GM21717 (cell line): ENCODE results near the gene TFF3.
"Not testable (repeated sequence)": the region's sequence is repeated elsewhere in the genome, so short reads cannot be mapped to it uniquely, and the experiment has no call there.

Source experiments
- ATAC-seq: cut with Tn5 transposase; IDR thresholded peaks from one replicate; pipeline ENCODE4 v1.9.1; 2021; ENCODE audit warnings: mild to moderate bottlenecking, moderate library complexity; ENCODE audit not compliant: unreplicated experiment

The TFF3 gene

DNA sequence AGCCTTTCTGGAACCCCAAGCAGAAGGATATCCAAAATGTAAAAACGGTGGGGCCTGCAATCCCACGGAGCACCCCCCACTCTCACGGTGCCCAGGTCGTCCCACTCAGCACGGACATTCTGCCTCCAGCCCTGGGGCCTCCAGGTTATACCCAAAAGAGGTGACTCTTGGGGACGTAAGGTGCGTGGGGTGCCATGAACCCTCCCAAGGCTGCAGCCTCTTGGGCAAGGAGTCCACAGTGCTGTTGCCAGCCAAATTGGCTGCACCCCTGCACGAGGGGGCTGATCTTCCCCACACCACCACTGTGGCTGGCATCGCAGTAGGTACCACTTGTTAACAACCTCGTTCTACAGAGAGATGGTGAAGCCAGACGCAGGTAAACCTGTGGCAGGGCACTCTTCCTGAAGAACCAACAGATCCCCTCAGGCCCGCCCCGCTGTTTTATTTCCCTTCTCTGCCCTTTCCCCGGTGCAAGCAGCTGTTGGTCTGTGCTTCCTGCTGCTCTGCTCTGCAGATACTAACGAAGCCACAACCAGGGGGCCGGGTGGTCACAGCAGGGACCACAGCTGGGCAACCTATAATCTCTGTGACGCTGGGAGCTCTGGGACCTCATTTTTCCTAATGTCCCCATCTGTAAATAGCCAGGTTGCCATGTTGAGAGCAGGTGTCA, 8.7 kb downstream of the TFF3 start:
- ATAC-seq = no peak

DNA sequence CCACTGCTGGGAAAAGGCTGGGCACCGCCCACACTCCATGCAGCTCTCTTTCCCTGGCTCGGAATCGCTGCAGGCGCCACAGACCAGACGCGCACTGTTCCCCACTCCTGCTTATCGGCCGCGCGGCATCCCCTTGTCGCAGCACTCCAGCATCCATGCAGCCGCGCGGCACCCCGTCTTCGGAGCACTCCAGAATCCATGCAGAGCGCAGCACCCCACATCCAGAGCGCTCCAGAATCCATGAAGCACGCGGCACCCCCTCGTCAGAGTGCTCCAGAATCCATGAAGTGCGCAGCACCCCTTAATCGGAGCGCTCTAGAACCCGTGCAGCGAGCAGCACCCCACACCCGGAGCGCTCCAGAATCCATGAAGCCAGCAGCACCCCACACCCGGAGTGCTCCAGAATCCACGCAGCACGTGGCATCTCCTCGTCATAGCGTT, 9.5 kb downstream of the TFF3 start:
- no peak for ATAC-seq

DNA sequence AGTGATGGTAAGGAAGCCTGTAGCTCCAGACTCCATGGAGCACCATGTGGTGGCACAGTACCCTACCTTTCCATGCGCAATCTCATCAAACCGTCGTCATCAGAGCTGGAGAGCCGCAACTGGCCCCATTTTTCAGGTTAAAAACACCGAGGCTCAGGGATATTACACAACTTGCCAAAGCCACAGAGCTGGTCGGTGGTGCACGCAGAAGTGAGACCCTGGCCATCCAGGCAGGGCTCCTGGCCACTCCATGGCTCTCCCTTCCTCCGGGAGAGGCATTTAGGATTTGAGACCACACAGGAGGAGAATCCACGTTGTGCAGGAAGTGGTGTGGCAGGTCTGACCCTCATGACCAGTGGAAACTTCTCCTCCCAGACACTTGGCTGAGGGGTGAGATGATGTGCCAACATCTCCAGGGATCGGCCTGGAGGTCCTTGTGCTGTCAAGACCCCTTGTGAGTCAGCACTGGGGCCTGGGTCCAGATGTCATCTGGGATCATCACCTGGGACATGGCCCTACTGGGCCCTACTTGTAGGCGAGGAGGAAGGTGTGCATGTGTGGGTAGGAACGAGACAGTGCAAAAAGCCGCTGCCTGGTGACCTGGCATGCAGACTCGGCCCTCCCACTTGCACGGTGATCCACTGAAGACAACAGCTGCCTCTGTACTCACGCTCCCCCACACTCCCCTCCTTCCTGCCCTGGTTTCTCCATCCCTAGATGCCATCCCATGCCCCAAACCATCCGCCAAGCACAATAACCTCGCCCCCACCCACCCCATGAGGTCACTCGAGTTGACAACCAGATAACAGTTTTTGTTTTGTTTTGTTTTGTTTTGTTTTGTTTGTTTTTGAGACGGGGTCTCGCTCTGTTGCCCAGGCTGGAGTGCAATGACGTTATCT, 10.4 kb downstream of the TFF3 start:
- ATAC-seq = no peak

DNA sequence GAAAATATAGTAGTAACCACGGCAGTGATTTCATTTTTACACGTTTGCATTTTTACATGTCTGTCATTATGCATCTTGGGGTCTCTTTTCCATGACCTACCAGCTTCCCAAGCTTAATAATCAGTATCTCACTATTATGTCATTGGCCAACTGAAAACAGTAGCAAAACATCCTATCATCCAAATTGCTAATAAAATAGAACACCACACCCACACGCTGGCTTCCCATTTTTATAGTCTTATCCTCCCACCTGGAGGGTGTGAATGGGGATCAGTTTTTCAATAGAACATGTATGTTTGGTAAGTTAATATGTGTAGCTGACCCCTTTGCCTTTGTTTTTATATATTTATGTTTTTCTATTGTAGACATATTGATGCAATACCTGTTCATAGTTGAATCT, 11.8 kb downstream of the TFF3 start:
- ATAC-seq = no peak

DNA sequence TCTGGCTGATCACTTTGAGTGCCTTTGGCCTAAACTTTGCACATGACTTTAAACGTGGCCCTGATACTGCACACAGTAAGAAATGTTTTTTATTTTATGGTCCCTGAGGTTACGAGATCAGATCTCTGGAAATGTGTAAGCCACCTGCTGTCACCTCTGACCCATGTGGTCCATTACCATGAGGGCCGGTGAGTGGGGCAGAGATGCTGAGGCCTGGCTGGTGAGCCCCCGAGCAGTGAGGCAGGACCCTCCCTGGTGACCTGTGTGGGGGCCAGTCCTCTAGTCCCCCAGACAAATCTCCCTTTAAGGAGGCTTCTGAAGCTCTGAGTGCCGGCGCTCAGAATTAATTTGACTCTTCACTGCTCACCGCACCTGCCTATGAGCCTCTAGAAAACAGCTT, 12.4 kb downstream of the TFF3 start:
- no peak for ATAC-seq

DNA sequence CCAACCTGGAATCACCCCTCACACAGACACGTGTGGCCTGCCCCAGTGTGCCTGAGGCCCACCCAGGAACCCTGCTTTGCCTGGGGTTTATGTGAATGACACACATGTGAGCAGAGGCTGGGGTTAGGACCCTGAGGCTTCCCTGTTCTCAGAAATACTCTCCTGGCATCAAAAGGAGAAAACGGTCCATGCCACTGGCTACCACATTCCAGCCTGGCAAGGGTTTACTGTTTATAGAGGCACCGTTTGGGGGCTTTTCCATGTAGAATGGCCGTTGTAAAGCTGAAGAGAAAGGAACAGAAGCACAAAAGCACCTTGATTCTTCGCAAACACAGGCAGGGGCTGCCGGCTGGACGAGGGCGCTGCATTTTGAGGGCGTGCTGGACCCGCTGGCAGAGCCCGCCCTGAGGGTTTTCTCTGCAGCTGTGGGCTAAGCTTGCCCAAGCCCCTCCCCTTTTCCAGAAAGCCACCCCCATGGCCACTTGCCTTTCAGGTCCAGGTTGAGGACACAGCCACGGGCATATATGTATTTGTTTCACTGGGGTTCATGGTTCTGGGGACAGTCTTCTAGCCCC, 13.0 kb downstream of the TFF3 start:
- no peak for ATAC-seq

DNA sequence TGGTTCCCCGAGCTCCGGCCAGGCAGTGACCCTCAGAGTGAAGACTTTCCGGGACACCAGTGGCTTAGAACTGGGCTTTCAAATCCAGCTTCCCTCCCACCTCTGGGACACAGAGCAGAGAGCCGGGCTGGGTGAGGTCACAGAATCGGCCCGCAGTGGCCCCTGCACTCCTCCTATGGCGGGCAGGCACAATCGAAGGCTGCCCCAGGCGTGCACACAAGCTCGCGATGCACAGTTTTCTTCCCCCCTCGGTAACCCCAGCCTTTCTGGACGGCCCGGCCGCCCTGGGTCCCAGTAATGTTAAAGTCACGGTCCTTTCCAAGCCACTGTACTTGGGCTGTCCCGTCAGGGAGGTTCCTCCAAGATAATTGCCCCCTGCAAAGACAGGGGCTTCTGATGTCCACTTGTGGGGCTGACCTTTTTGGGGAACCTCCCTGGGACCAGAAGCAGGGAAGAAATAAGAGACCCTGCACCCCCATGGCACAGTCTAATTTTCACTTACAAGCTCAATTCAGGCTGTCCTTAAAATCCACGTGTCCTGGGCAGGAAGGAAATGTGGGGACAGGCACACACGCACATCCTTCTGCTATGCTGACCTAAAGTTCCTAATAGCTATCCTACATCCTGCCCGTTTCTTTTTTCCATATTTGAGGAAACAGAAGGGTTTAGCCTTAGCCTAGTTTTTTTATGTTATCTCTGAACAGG, 13.7 kb downstream of the TFF3 start:
- ATAC-seq = no peak

DNA sequence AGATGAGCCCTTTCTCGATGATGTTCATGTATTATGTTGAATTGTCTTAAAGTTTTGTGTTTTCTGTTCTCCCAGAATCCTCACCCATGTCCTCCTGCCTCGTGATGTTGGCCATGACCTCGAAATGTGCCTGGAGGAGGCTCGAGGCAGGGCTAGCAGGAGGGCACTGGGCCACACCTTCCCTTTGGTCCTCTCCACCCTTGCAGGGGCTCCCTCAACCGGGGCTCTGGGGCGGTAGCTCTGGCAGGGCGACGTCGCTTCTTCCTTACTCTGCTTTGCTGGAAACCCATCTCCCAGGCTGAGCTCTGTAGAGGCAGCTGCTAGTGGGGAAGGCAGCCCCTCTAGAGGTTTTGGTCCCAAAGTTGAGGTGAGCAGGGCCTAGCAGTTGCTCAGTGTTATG, 14.3 kb downstream of the TFF3 start:
- no peak for ATAC-seq

DNA sequence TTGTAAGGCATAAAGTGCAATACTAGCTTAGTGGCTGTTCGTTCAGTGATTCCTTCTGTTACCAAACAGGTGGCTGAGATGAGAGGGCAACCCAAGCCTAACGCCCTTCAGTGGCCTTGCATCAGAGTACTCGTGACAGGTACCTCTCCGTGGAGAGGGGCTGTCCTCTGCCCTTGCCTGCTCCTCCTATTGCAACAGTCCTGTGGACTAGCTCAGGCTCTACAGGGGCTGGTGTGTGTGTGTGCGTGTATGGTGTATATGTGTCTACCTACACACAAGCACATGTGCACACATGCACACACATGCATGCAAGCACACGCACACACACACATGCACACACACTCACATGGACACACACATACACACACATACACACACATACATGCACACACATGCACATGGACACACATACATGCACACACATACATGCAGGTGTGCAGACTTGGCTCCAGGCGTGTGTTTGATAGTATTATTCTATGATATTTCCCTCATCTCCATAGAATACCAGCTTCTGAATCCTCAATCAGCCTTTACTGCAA, 15.1 kb downstream of the TFF3 start:
- ATAC-seq = no peak

DNA sequence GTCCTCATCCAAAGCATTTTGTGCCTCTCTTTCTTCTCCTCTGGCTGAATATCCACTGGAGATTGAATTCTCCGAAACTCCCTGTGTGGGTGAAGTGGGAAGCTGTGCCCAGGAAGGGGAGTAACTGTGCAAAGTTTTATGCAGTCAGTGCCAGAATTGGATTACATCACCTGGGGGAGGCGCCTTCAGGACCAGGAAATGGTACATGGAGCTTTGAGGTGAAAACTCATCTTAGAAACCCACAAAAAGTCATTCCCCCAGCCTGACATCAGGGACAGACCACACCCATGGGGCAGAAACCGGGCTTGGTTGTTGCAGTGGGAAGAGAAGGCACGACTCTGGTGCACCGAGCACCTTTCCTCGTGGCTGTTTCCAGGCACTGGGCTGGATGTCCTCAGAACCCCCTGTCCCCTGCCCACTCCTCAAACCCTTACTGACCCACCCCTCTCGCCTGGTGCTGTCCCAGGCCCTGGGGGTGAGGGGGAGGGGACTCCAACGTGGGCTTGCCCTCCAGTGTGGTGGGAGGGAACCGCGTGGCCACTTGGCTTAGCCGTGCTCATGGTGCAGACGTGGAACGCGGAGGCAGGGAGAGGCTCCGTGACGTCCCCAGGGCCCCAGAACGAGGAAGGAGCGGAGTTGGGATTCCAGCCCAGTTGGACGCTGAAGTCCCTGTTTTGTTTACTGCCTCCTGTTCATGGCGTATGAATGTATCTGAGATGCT, 15.7 kb downstream of the TFF3 start:
- ATAC-seq = no peak

DNA sequence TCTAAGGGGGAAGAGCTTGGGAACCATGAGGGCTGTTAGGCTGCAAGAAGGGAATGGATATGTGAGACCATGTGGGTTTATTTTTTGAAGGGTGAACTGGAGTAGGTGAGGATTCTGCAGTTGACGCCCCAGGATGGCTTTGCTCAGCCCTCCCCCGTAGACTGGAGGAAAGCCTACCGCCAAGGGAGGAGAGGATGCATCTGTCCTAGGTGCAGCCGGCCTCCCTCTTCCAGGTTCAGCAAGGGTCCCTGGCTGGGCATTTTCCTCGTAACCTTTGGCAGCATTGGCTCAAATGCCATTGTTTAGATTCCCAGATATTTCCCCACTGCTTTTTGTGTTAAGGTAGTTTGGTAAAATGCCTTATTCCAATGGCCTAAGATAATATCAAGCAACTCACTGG, 16.6 kb downstream of the TFF3 start:
- ATAC-seq = no peak

DNA sequence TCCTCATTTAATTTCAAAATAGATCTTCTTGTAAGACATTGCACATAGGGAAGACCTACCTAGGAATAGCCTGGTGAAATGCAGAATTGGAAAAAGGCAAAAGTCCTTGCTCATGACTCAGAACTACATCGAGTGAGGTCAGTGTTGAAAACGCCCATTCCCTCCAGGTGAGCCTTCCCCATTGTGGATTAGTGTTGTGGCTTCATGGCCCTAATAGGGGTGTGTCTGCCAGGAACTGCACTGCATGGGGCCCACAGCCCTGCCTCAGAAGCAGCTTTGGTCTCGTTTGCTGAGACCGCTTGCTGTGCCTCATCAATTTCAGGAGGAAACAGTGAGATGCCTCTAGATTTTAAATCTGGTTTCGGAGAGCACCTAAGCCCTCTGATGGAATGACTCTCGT, 17.0 kb downstream of the TFF3 start:
- ATAC-seq = no peak

DNA sequence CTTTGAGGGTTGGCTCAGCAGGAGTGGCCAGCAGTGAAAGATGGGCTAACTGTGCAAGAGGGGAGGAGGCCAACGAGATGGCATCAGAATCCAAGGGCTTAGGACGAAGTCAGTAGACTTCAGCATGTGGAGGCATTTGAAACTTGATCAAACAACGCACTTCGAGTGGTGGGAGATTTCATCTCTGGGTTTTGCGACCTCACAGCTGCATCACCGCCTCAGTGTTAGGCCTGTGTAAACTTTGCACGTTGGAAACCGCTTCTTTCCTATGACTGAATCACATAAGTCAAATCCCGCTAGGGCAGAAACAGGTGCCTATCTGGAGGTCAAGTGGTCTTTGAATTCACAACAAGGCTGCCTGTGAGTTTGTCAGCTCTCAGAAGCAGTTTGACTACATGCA, 17.8 kb downstream of the TFF3 start:
- ATAC-seq = no peak

DNA sequence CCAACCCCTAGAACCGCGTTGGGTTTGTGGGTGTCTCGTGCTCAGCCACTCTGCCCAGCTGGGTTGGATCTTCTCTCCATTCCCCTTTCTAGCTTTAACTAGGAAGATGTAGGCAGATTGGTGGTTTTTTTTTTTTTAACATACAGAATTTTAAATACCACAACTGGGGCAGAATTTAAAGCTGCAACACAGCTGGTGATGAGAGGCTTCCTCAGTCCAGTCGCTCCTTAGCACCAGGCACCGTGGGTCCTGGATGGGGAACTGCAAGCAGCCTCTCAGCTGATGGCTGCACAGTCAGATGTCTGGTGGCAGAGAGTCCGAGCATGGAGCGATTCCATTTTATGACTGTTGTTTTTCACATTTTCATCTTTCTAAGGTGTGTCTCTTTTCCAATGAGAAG, 18.7 kb downstream of the TFF3 start:
- no peak for ATAC-seq

DNA sequence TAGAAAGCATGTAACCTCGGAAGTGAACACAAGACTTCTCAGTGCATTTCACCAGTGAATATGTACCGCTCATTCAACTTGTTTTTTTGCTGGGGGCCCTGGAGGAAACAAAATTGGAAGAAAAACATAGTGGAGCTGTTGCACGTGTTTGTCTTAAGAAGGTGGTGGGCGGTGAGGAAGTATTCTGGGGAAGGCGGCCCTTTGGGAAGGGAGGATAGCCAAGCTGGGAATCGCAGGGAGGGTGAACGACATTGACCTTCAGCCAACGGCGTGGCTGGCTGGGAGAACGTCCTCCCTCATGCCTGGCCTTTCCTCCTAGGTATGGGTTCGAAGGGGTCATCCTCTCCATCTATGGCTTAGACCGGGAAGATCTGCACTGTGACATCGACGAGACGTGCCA, 19.4 kb downstream of the TFF3 start:
- no peak for ATAC-seq

DNA sequence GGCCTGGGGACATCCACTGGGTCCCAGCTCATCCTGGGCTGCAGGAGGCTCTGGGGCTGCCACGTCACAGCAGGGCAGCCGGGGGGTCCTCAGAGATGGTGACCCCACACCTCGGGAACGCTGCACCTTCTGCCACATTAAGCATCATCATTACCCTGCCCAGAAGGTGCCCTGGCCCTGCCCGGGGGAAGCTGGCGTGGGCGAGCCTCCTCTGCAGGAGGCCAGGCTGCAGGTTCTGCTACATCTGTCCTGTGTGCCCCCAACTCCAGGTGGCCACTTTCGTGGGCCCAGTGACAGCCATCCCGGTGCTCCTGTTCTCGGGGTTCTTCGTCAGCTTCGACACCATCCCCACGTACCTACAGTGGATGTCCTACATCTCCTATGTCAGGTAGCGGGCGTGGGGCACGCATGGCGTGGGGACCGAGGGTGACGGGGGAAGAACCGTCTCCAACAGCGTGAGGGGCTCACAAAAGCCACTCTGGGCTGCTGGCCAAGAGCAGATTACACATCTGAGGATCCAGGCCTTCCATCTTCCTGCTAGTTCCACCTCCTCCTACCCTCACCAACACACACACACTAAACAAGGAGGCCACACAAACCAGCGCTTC, 20.8 kb downstream of the TFF3 start:
- no peak for ATAC-seq

DNA sequence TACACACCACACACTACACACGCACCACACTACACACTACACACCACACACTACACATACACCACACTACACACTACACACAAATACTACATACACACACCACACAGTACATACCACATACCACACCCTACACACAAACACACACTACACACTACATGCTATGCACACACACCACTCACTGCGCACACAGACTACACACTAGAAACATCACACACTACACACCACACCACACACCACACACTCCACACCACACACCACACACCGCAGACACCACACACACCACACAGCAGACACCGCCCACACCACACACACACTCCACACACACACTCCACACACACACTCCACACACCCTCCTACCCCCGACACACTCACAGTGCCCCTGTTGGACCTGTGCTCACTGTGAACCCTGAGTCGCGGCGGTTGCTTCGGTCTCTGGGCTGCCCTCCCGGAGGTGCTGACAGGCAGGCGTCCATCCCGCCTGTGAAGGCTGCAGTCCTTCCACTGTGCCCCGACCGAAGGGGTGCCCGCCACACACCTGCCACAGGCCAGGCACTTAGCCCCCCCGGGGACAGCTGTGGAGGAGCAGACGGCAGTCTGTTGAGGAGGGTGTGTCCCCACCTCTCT, 21.4 kb downstream of the TFF3 start:
- ATAC-seq = no peak

DNA sequence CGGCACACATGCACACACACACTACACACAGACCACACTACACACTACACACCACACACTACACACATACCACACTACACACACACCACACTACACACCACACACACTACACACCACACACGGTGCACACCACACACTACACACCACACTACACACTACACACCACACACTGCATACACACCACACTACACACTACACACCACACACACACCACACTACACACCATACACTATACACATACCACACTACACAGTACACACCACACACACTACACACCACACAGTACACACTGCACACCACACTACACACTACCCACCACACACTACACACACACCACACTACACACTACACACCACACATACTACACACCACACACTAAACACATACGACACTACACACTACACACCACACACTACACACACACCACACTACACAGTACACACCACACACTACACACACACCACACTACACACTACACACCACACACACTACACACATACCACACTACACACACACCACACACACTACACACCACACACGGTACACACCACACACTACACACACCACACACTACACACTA, 22.6 kb downstream of the TFF3 start:
- not testable (repeated sequence) for ATAC-seq
